Lower leg skin (tissue), 3 donors: ENCODE measurements around the gene SRSF4.

Source experiments
- POLR2A ChIP-seq, 2 donors: fragments of 450-650 bp; IDR thresholded peaks; one replicate each; pipeline ENCODE4 v1.6.1; 2016 to 2017; ENCODE audit warnings: antibody characterized with exemption in 2 of 2, mild to moderate bottlenecking in 1 of 2, moderate library complexity in 1 of 2
- TF ChIP-seq, protein P1 (sequence below), 3 donors: fragments of 450-650 bp; IDR thresholded peaks; one replicate each; pipeline ENCODE4 v1.5.1; 2016; ENCODE audit warnings: antibody characterized with exemption in 3 of 3, mild to moderate bottlenecking in 3 of 3, moderate library complexity in 2 of 3

- no peak for TF ChIP-seq POLR2A (IDR thresholded peaks at IDR 0.05)
- TF ChIP-seq, protein P1, sequence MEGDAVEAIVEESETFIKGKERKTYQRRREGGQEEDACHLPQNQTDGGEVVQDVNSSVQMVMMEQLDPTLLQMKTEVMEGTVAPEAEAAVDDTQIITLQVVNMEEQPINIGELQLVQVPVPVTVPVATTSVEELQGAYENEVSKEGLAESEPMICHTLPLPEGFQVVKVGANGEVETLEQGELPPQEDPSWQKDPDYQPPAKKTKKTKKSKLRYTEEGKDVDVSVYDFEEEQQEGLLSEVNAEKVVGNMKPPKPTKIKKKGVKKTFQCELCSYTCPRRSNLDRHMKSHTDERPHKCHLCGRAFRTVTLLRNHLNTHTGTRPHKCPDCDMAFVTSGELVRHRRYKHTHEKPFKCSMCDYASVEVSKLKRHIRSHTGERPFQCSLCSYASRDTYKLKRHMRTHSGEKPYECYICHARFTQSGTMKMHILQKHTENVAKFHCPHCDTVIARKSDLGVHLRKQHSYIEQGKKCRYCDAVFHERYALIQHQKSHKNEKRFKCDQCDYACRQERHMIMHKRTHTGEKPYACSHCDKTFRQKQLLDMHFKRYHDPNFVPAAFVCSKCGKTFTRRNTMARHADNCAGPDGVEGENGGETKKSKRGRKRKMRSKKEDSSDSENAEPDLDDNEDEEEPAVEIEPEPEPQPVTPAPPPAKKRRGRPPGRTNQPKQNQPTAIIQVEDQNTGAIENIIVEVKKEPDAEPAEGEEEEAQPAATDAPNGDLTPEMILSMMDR (IDR thresholded peaks at IDR 0.05) = no peak
These were observed 4.6 kb upstream of the SRSF4 start for GRCh38 chr1:29186252-29186651.
